K562 (cell line): Measurements from ENCODE around the gene HOTAIR. TPM values are rescaled to one million over a fixed set of nuclear protein-coding genes. Genes with fewer than 3 reads are reported as not detected.

Source experiments
- BCOR ChIP-seq: fragments of 450-650 bp; IDR thresholded peaks from 2 replicates; pipeline ENCODE4 v1.6.1; 2016
- CHD1 ChIP-seq: fragments of 200-600 bp; sonication (generic); IDR thresholded peaks from one replicate; pipeline ENCODE4 v1.6.1; 2012; ENCODE audit warnings: mild to moderate bottlenecking, moderate library complexity, low read length, inconsistent platforms
- FOXM1 ChIP-seq, 2 experiments: fragments of 450-650 bp in 1 of 2; sonication (generic) in 1 of 2; formaldehyde crosslinking in 1 of 2; IDR thresholded peaks; 2 replicates each; pipeline versions ENCODE4 v1.6.1 to v1.9.0; 2017 to 2022; ENCODE audit warnings: low read depth in 2 of 2, mild to moderate bottlenecking in 2 of 2, missing genetic modification reagents in 1 of 2, moderate library complexity in 1 of 2
- IFI16 ChIP-seq: fragments of 250-450 bp; sonication (Bioruptor Pico); IDR thresholded peaks from 2 replicates; pipeline ENCODE4 v2.1.2; 2022; ENCODE audit warnings: mild to moderate bottlenecking, inconsistent platforms
- MCM5 ChIP-seq: fragments of 450-650 bp; IDR thresholded peaks from 2 replicates; pipeline ENCODE4 v1.6.1; 2016; ENCODE audit warnings: low read depth
- MCM7 ChIP-seq, 2 experiments: fragments of 450-650 bp; IDR thresholded peaks; 2 replicates each; pipeline ENCODE4 v1.6.1; 2016 to 2018
- MTA2 ChIP-seq: fragments of 450-650 bp; IDR thresholded peaks from 2 replicates; pipeline ENCODE4 v1.6.1; 2016; ENCODE audit warnings: low read depth
- NCOA1 ChIP-seq: fragments of 450-650 bp; IDR thresholded peaks from 2 replicates; pipeline ENCODE4 v1.6.1; 2016; ENCODE audit warnings: low read depth
- NFE2 ChIP-seq: IDR thresholded peaks from 2 replicates; pipeline ENCODE4 v1.6.1; 2014; ENCODE audit warnings: antibody characterized with exemption, low read depth
- SRSF9 ChIP-seq: fragments of 200-400 bp; formaldehyde crosslinking; IDR thresholded peaks from 2 replicates; pipeline ENCODE4 v1.6.1; 2017; ENCODE audit warnings: low read depth, low read length, borderline replicate concordance
- YY1 ChIP-seq, 3 experiments: IDR thresholded peaks; 2 replicates each; pipeline ENCODE4 v1.6.1; 2011; ENCODE audit warnings: low read length in 2 of 3, mild to moderate bottlenecking in 2 of 3, moderate library complexity in 2 of 3, borderline replicate concordance in 1 of 3, control low read depth in 1 of 3, low read depth in 1 of 3; ENCODE audit not compliant: insufficient read depth in 3 of 3, insufficient replicate concordance in 2 of 3, control insufficient read depth in 1 of 3, insufficient read length in 1 of 3; ENCODE audit errors: extremely low read depth in 1 of 3
- ZNF184 ChIP-seq: sonication (generic); formaldehyde crosslinking; IDR thresholded peaks from 2 replicates; pipeline ENCODE4 v1.5.0; 2020; ENCODE audit warnings: missing genetic modification reagents
- ZNF282 ChIP-seq: sonication (generic); formaldehyde crosslinking; IDR thresholded peaks from 2 replicates; pipeline ENCODE4 v1.8.1; 2023; ENCODE audit warnings: missing genetic modification reagents
- ZNF717 ChIP-seq: fragments of 250-450 bp; sonication (Bioruptor Pico); IDR thresholded peaks from 2 replicates; pipeline ENCODE4 v1.5.0; 2021
- ZSCAN29 ChIP-seq: fragments of 450-650 bp; IDR thresholded peaks from 2 replicates; pipeline ENCODE4 v1.6.1; 2017
- polyA plus RNA-seq, 8 experiments: library from polyadenylated mRNA; depleted of rRNA in 4 of 8; stranded (reverse) in 5 of 8; unstranded in 3 of 8; fragments of >200 nt; fragmentation: Nextera tagmentation in 2 of 8; fragmentation: Illumina TruSeq in 1 of 8; extraction: Ambion mirVana in 2 of 8; extraction: Trizol in 1 of 8; gene quantifications; 2 replicates each; pipeline versions ENCODE4 v1.2.1 to v1.2.3, GENCODE V29; 2011 to 2014; ENCODE audit warnings: inconsistent platforms in 1 of 8, missing spikeins in 1 of 8
- total RNA-seq, 7 experiments: library from RNA; depleted of rRNA in 6 of 7; stranded (reverse); fragments of >200 nt in 6 of 7; fragmentation: Illumina TruSeq in 2 of 7; extraction: Trizol in 2 of 7; gene quantifications; 2 replicates each; pipeline versions ENCODE4 v1.2.1 to v1.2.3, GENCODE V29; 2011 to 2021; ENCODE audit warnings: low replicate concordance in 1 of 7
- TF ChIP-seq, protein P1 (sequence below): fragments of 150-350 bp; conservative IDR thresholded peaks from 2 replicates; pipeline ENCODE4 v1.6.1; 2014; ENCODE audit warnings: low read length
- TF ChIP-seq, protein P2 (sequence below): fragments of 250-450 bp; sonication (Bioruptor Pico); IDR thresholded peaks from 2 replicates; pipeline ENCODE4 v1.9.0; 2021; ENCODE audit warnings: mild to moderate bottlenecking
- TF ChIP-seq, protein P3 (sequence below): fragments of 450-650 bp; formaldehyde crosslinking; IDR thresholded peaks from 2 replicates; pipeline ENCODE4 v1.4.0; 2022; ENCODE audit warnings: missing genetic modification characterization
- TF ChIP-seq, protein P4 (sequence below): fragments of 450-650 bp; IDR thresholded peaks from 2 replicates; pipeline ENCODE4 v1.7.0; 2016; ENCODE audit warnings: borderline replicate concordance

The HOTAIR gene
- total and polyA plus RNA-seq, 9 of the 15 experiments (the other 6 are each of a cell fraction or from before 2014, with no cell fraction given): 0.04 TPM; not detected in 8

DNA sequence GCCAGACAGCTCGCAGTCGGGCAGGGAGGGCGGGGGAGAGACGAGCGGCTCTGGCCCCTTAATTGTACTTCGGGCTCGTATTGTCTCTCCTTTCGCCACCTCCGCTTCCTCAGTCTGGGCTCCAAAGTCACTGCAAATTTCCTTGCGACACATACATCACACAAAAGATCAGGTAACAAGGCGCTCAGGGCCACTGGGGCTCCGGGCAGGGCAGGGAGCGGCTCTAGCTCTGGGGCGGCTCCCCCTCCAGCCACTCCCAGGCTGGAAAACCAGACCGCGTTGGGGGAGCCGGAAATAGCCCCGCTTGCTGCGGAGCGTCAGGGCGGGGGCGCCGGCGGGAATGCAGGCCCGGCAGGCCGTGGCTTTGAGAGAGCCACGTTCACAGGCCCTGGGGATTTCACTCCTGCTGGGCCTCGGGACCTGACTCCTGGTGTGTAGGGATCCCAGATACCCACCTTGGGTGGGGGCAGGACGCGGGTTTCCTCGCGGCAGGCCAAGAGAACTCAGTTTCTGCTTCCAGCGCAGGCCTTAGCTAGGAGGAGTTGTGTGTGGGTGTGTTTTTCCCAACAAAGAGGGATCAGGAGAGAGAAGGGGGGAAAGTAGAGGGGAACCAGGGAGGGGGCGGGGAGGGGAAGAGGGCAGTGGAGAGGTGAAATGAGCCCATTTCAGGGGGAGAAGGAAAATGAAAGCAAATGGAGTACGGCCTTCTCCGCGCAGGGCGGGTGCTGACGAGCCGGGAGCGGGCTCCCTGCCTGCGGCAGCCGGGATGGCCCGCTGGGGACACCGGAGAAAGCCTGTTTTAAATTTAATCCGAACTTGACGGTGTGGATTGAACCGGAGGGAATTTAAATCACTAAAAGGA lies 20.9 kb upstream of the HOTAIR start (continued):
- TF ChIP-seq, protein P1, sequence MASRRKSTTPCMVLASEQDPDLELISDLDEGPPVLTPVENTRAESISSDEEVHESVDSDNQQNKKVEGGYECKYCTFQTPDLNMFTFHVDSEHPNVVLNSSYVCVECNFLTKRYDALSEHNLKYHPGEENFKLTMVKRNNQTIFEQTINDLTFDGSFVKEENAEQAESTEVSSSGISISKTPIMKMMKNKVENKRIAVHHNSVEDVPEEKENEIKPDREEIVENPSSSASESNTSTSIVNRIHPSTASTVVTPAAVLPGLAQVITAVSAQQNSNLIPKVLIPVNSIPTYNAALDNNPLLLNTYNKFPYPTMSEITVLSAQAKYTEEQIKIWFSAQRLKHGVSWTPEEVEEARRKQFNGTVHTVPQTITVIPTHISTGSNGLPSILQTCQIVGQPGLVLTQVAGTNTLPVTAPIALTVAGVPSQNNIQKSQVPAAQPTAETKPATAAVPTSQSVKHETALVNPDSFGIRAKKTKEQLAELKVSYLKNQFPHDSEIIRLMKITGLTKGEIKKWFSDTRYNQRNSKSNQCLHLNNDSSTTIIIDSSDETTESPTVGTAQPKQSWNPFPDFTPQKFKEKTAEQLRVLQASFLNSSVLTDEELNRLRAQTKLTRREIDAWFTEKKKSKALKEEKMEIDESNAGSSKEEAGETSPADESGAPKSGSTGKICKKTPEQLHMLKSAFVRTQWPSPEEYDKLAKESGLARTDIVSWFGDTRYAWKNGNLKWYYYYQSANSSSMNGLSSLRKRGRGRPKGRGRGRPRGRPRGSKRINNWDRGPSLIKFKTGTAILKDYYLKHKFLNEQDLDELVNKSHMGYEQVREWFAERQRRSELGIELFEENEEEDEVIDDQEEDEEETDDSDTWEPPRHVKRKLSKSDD: no peak
- TF ChIP-seq ZNF717 (CRISPR knock-in tag) (no peak), NFE2 (no peak), IFI16 (CRISPR knock-in tag) (no peak), FOXM1 (IDR thresholded peaks at IDR 0.05; ENCODE audit: low read depth) (no peak), FOXM1 (CRISPR knock-in tag; IDR thresholded peaks at IDR 0.05; ENCODE audit: low read depth) (no peak), MCM7 (IDR thresholded peaks at IDR 0.05) (no peak), MCM5 (no peak), MTA2 (no peak), SRSF9 (no peak), BCOR (no peak), ZSCAN29 (no peak), NCOA1 (no peak), CHD1 (no peak), ZNF184 (CRISPR knock-in tag) (no peak), ZNF282 (CRISPR knock-in tag) (no peak), YY1 (IDR thresholded peaks at IDR 0.05; ENCODE audit: borderline replicate concordance in 1 of 3, control insufficient read depth in 1 of 3, extremely low read depth in 1 of 3, insufficient read depth in 3 of 3, insufficient read length in 1 of 3, insufficient replicate concordance in 2 of 3, low read depth in 1 of 3, low read length in 2 of 3) (peak in 2 of 3 experiments; percentile 72 to 86)
- TF ChIP-seq, protein P2, sequence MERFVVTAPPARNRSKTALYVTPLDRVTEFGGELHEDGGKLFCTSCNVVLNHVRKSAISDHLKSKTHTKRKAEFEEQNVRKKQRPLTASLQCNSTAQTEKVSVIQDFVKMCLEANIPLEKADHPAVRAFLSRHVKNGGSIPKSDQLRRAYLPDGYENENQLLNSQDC (CRISPR knock-in tag): no peak
- TF ChIP-seq, protein P3, sequence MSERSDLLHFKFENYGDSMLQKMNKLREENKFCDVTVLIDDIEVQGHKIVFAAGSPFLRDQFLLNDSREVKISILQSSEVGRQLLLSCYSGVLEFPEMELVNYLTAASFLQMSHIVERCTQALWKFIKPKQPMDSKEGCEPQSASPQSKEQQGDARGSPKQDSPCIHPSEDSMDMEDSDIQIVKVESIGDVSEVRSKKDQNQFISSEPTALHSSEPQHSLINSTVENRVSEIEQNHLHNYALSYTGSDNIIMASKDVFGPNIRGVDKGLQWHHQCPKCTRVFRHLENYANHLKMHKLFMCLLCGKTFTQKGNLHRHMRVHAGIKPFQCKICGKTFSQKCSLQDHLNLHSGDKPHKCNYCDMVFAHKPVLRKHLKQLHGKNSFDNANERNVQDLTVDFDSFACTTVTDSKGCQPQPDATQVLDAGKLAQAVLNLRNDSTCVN: no peak
- TF ChIP-seq, protein P4, sequence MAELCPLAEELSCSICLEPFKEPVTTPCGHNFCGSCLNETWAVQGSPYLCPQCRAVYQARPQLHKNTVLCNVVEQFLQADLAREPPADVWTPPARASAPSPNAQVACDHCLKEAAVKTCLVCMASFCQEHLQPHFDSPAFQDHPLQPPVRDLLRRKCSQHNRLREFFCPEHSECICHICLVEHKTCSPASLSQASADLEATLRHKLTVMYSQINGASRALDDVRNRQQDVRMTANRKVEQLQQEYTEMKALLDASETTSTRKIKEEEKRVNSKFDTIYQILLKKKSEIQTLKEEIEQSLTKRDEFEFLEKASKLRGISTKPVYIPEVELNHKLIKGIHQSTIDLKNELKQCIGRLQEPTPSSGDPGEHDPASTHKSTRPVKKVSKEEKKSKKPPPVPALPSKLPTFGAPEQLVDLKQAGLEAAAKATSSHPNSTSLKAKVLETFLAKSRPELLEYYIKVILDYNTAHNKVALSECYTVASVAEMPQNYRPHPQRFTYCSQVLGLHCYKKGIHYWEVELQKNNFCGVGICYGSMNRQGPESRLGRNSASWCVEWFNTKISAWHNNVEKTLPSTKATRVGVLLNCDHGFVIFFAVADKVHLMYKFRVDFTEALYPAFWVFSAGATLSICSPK: no peak
